ENCODE data around the gene UQCC5. TPM values are rescaled to one million over a fixed set of nuclear protein-coding genes. Genes with fewer than 3 reads are reported as not detected.
A peak's percentile ranks its signal among the peaks of the same experiment; 100 is the strongest.

The UQCC5 gene
- total RNA-seq, 1 donor from 2014 or later: 1.2 TPM

GRCh38 chr3:52517796-52518722 is 18.3 kb upstream of the UQCC5 start:
- intact Hi-C loops (cut with DNase I): no loop called here
- H3K27ac ChIP-seq: no peak overlapping the region
- no peaks in the 10 kb centered on the region for H3K9me3 ChIP-seq
- TF ChIP-seq CTCF (IDR thresholded peaks at IDR 0.05) (no peak), POLR2A (IDR thresholded peaks at IDR 0.05) (no peak), POLR2AphosphoS5 (IDR thresholded peaks at IDR 0.05; ENCODE audit: insufficient read depth in 1 of 2, low read depth in 1 of 2) (no peak)
- no peaks in the 10 kb centered on the region for H3K27me3 ChIP-seq
- no peaks in the 10 kb centered on the region for H3K36me3 ChIP-seq
- no peak for DNase-seq (ENCODE audit: extremely low spot score in 2 of 2)
- H3K4me3 ChIP-seq: peak overlapping the region; percentile 21 to 42
- peaks cover 11% of the 10 kb centered on the region for H3K4me1 ChIP-seq

GRCh38 chr3:52518723-52519444 is 17.5 kb upstream of the UQCC5 start:
- Histone ChIP-seq H3K9me3 (no peaks in the 10 kb centered on the region), H3K27me3 (no peaks in the 10 kb centered on the region), H3K36me3 (no peaks in the 10 kb centered on the region), H3K27ac (no peak overlapping the region), H3K4me1 (peaks cover 11% of the 10 kb centered on the region), H3K4me3 (peak overlapping the region; percentile 21 to 42)
- TF ChIP-seq POLR2A (IDR thresholded peaks at IDR 0.05) (no peak), POLR2AphosphoS5 (IDR thresholded peaks at IDR 0.05; ENCODE audit: insufficient read depth in 1 of 2, low read depth in 1 of 2) (no peak), CTCF (IDR thresholded peaks at IDR 0.05) (no peak)
- intact Hi-C loops (cut with DNase I): no loop called here
- DNase-seq (ENCODE audit: extremely low spot score in 2 of 2): no peak

GRCh38 chr3:52519445-52520140 is 16.8 kb upstream of the UQCC5 start:
- Histone ChIP-seq H3K4me3 (no peak overlapping the region), H3K4me1 (peaks cover 15% of the 10 kb centered on the region), H3K27ac (no peak overlapping the region), H3K9me3 (no peaks in the 10 kb centered on the region), H3K36me3 (peaks cover 0 to 4% of the 10 kb centered on the region in 2 donors), H3K27me3 (no peaks in the 10 kb centered on the region)
- TF ChIP-seq POLR2AphosphoS5 (IDR thresholded peaks at IDR 0.05; ENCODE audit: insufficient read depth in 1 of 2, low read depth in 1 of 2): no peak
- no peak for TF ChIP-seq CTCF (IDR thresholded peaks at IDR 0.05)
- no peak for TF ChIP-seq POLR2A (IDR thresholded peaks at IDR 0.05)
- DNase-seq (ENCODE audit: extremely low spot score in 2 of 2): no peak
- intact Hi-C loops (cut with DNase I): loop anchor here (10.0 kb wide), 1 partner anchor 95 kb away; no protein-coding TSS in a partner anchor

GRCh38 chr3:52520141-52520667 is 16.2 kb upstream of the UQCC5 start:
- intact Hi-C loops (cut with DNase I): loop anchor here (10.0 kb wide), 1 partner anchor 95 kb away; no protein-coding TSS in a partner anchor
- Histone ChIP-seq H3K4me3 (no peak overlapping the region), H3K36me3 (peaks cover 0 to 5% of the 10 kb centered on the region in 2 donors), H3K27me3 (no peaks in the 10 kb centered on the region), H3K9me3 (no peaks in the 10 kb centered on the region), H3K27ac (no peak overlapping the region), H3K4me1 (peaks cover 21% of the 10 kb centered on the region)
- TF ChIP-seq POLR2AphosphoS5 (IDR thresholded peaks at IDR 0.05; ENCODE audit: insufficient read depth in 1 of 2, low read depth in 1 of 2) (no peak), POLR2A (IDR thresholded peaks at IDR 0.05) (no peak), CTCF (IDR thresholded peaks at IDR 0.05) (no peak)
- no peak for DNase-seq (ENCODE audit: extremely low spot score in 2 of 2)
